ENCODE data around the gene DYNC1H1.

GRCh38 chr14:102095871-102096568, 131.6 kb downstream of the DYNC1H1 start:
- no peak for TF ChIP-seq CTCF (IDR thresholded peaks at IDR 0.05)
- TF ChIP-seq POLR2A (IDR thresholded peaks at IDR 0.05) = no peak
